Activated T-cell treated with anti-CD3 and anti-CD28 coated beads, Interleukin-2, amount 50 U/mL, for 48 hours (primary cell): Measurements from ENCODE around the gene SEMA3F.

Source experiments
- DNase-seq, 2 experiments: peaks; one replicate each; pipeline ENCODE4 v3.0.0-alpha.2; 2020

SEMA3F gene

DNA sequence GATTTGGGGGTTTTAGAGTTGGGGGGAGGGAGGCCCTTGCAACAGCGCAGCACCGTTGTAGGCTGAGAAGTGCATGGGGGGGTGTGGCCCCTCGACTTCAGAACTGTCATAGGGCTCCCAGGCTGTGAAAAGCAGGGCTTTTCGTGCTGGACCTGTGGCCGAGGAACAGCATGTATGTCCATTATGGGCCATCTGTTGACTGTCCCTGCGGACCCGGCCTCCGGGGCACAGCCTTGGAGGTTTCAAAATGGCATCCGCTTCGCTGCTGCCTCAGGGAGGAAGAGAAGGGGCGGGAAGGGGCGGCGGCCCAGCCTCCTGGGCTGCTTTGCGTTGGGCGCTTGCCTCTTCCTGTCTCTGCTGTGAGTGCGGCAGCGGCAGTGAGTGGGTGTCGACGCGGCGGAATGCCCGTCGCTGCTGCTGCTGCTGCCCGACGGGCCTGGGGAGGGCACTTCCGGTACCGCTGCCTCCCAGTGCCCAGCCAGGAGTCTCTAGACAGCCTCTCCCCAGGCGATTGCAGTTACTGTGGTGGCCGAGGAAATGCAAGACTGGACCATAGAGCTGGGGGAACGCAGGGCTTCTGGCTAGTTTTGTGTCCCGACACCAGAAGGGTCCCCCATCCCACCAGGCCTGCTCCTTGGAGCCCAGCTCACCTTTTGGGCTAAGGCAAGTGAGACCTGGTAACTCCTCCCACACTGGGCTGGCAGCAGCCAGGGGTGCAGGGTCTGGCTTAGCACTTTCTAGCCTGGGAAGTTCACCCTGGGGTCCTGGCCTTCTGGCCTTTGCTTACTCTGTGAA, 82.8 kb downstream of the SEMA3F start:
- peak; percentile 90 to 93 for DNase-seq

- no peak for DNase-seq
These were observed 83.5 kb downstream of the SEMA3F start for GRCh38 chr3:50238549-50239026.
